Stimulated activated CD8-positive, alpha-beta memory T cell treated with anti-CD3 and anti-CD28 coated beads, Interleukin-7, amount 100 ng/mL, for 1 hour (primary cell): ENCODE results near the gene RDH5.
A peak's percentile ranks its signal among the peaks of the same experiment; 100 is the strongest.

Experiments
- DNase-seq, 2 donors: peaks; one replicate each; pipeline ENCODE4 v3.0.0-alpha.2; 2020; ENCODE audit warnings: low read depth in 2 of 2

The RDH5 gene

DNA sequence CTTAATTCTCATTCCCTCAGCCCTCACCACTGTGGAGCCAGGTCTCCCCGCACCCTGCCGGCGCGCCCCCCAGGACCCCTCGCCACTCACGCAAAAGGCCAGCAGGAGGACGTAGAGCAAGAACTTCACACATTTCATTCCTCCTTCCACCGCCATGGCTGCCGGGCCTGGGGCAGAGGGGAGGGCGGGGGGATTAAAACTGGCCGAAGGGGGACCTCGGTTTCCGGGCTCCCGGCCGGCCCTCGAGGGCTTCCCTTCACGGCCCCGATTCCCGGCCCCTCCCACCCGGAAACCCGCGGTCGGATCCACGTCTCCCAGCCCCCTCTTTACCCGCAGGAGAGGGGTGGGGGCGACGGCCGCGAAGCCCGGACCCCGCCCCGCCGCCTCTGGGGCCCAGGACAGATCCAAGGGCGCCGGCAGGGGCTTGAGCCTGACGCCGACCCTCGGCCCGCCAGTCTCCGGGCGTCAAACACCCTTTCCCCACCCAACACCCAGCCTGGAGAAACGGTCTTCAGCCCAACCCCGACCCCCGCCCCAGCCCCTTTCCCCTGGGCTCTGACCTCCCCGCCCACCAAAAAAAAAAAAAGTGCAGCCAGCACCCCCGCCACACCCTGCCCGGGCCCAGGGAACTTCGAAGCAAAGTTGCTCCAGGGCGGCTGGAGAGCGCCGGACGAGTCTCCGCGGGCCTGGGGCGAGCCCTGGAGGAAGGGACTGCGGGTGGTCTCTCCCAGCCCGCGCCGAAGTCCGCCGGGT is 8.2 kb downstream of the RDH5 start:
- DNase-seq: no peak

GRCh38 chr12:55728939-55729818 is 9.0 kb downstream of the RDH5 start, which contains the start of gene CD63:
Gene CD63 (minus strand): TSS chr12:55729009. CDS start chr12:55728341, 668 bp downstream.
- peak in 1 of 2 donors; percentile 34 for DNase-seq

- no peak for DNase-seq
These were observed 9.9 kb downstream of the RDH5 start for GRCh38 chr12:55729819-55730818.

GRCh38 chr12:55732288-55732687 is 12.1 kb downstream of the RDH5 start:
- no peak for DNase-seq

- no peak for DNase-seq
These were observed 12.9 kb downstream of the RDH5 start for GRCh38 chr12:55733021-55733555.

GRCh38 chr12:55733858-55734257 is 13.7 kb downstream of the RDH5 start:
- no peak for DNase-seq

- DNase-seq: no peak
These were observed 14.4 kb downstream of the RDH5 start for GRCh38 chr12:55734595-55734994.

DNA sequence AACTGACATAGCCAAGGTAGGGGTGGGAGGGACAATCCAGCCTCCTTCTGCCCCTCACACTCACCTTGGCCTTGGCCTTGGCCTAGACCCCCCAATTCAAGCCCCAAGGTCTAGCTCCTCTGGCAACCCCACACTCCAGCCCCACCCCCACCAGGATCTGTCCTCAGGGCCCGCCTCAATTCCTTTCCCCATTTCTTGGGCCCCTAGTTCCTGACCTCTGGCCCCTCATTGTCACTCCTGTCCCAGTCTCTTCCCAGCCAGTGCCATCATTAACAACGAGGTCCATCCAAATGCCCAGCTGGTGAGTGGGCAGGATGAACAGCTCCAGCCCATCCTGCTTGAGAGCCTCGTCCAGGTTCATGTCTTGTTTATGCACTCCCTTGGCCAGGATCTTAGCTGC is 15.9 kb downstream of the RDH5 start:
- DNase-seq: no peak

GRCh38 chr12:55736780-55737580 is 16.8 kb downstream of the RDH5 start:
- DNase-seq: peak in 1 of 2 donors; percentile 23

GRCh38 chr12:55737581-55738122 is 17.5 kb downstream of the RDH5 start:
- no peak for DNase-seq

GRCh38 chr12:55738123-55739024 is 18.2 kb downstream of the RDH5 start:
- peak; percentile 45 to 55 for DNase-seq

DNA sequence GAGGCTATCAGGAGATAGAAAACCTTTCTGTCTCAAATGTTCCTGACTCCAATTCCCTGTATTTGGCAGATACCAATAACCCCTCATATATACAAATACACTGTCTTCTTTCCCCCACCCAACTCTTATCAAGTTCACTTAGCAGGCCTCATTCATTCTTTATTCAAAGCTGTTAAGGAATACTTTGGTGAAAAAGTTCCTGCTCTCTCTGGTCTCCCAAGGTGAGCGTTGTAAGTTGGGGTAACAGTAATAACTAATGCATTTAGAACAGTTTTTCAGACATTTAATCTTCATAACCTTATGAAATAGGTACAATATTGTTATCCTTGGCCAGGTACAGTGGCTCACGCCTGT is 18.8 kb downstream of the RDH5 start:
- DNase-seq: no peak

DNA sequence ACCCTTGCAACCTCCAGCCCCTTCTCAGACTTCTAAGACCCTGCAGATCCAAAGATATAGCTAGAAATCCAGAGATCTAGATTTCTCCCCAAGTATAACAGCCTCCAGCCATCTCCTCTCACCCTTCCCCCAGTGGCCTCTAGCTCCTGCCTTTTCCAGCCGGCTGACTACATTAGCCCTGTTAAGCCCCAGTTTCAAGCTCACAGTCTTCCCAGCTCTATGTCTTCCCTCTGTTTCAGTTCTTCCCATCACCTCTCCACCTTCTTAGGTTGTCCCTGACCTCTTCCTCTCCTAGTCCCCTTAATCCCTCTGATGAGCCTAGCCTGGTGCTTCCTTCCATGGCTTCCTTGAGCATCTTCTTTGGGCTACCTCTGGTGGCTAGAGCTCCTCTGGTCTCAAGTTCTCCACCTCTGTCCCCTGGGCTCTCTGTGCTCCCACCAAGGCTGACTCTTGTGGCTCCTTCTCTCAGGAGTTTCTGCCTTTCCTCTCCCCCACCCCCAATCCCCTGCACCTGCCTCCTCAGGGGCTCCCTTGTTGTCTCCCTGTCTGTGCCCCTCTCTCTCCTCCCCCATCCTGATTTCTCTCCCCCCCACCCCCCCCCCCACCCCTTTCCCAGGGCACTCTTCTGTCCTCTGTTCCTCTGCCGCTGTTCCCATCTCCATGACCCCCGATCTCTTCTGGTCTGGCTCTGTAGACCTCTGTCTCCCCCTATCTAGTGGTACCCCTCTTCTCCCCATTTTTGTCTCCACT is 21.9 kb downstream of the RDH5 start:
- DNase-seq: no peak

DNA sequence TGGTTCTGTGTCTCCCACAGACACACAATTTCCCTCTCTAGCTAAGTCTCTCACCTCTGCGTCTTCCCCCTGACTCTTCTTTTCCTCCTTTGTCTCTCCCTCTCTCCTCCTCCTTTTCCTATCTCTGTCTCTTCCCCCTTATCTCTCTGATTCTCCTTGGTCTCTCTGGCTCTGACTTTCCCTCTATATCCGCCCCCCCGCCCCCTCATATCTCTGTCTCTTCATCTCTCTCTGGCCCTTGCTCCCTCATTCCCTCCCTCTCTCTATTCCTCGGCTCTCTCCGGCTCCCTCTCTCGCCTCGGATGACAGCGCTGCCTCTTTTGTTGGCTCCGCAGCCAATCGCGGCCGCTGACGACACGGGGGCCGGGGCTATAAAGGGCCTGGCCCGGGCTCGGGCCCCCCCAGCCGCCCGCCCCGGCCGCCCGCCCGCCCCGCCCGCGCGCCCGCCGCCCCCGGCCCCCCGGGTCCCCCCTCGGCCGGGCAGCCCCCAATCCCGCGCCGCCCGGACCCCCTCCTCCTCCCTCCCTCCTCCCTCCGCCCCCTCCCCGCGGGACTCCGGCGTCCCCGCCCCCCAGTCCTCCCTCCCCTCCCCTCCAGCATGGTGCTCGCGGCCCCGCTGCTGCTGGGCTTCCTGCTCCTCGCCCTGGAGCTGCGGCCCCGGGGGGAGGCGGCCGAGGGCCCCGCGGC is 22.7 kb downstream of the RDH5 start, which contains the start of gene GDF11:
Gene GDF11 (plus strand): TSS at position 404 of the 687 bp plus-strand sequence. CDS start 195 bp downstream, at position 599.
- peak; percentile 45 to 55 for DNase-seq

GRCh38 chr12:55743406-55744339 is 23.5 kb downstream of the RDH5 start:
- DNase-seq: no peak

DNA sequence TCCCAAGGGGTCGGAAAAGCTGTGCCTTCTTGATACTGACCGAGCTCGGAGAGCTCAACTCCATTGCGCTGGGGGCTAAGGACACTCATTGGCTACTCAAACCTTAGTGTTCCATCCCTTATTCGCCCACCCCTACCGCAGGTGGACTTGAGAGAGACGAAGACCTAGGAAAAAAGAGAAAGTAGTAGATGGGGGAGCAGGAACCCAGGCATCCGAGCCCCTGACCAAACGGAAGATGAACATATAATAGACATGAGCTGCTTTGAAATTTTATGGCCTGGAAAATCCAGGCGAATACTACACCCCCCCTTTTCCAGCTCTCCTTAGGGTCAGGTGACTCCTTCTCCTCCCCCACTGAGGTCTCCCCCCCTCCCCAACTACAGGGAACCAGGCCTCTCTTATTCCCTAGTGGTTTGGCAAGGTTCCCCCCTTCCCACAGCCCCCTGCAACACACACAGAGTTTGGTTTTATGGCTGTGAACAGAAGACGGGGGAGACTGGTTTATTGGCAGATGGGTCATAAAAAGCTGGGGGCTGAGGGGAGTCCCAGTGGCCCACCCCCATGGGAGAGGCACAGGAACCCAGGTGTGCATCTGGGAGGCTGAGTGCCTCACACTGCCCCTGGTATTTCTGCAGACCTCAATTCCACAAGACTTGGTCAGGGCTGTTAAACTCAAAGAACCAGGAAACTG is 24.3 kb downstream of the RDH5 start:
- no peak for DNase-seq
